DLD1 (cell line): ENCODE measurements around the gene PRICKLE1.

Experiments used
- in situ Hi-C: cut with HindIII; loops from 2 replicates; pipeline ENCODE4 v1.10.0; 2017; ENCODE audit warnings: low sequenced_read_pairs

PRICKLE1 gene

GRCh38 chr12:42409471-42409870 lies 180.1 kb downstream of the PRICKLE1 start:
- in situ Hi-C loops = no loop called here

DNA sequence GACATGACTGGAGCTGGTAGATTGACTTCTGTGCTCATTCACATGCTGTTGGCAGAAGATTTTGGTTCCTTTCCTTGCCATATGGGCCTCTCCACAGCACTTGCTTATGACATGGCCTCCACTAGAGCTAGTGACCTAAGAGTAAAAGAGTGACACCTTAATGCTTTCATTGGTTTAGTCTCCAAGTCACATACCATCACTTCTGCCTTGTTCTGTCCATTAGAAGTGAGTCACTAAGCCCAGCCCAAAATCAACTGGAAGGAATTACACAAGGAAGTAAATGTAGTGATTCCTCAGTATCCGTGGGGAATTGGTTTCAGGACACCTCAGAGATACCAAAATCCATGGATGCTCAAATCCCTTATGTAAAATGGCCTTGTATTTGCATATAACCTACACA lies 182.2 kb downstream of the PRICKLE1 start:
- in situ Hi-C loops = no loop called here
